Limb (tissue), 2 donors: ENCODE measurements around the gene PLEKHO2.

Source experiments
- DNase-seq, 2 donors: peaks; one replicate each; pipeline ENCODE4 v3.0.0-alpha.2; 2016; ENCODE audit errors: extremely low spot score in 2 of 2

Gene PLEKHO2

GRCh38 chr15:64855205-64855975 is 13.7 kb downstream of the PLEKHO2 start:
- no peak for DNase-seq

GRCh38 chr15:64856429-64857145 is 14.9 kb downstream of the PLEKHO2 start:
- DNase-seq, result peak in 1 of 2 donors; percentile 67

GRCh38 chr15:64857421-64857820 is 15.7 kb downstream of the PLEKHO2 start:
- DNase-seq, result no peak

- DNase-seq, result no peak
Observed at GRCh38 chr15:64858021-64858575, 16.4 kb downstream of the PLEKHO2 start.

- no peak for DNase-seq
Observed at GRCh38 chr15:64859226-64859625, 17.5 kb downstream of the PLEKHO2 start.

- DNase-seq, result no peak
Observed at GRCh38 chr15:64861331-64861730, 19.6 kb downstream of the PLEKHO2 start.

- DNase-seq, result no peak
Observed at GRCh38 chr15:64861960-64862359, 20.2 kb downstream of the PLEKHO2 start.

- no peak for DNase-seq
Observed at GRCh38 chr15:64862408-64862807, 20.7 kb downstream of the PLEKHO2 start.

GRCh38 chr15:64864068-64864467 is 22.4 kb downstream of the PLEKHO2 start:
- peak; percentile 54 to 65 for DNase-seq

- no peak for DNase-seq
Observed at GRCh38 chr15:64865126-64865997, 23.6 kb downstream of the PLEKHO2 start.

- DNase-seq, result no peak
Observed at GRCh38 chr15:64865998-64866520, 24.3 kb downstream of the PLEKHO2 start.

- DNase-seq, result no peak
Observed at GRCh38 chr15:64869501-64869900, 27.8 kb downstream of the PLEKHO2 start.

- no peak for DNase-seq
Observed at GRCh38 chr15:64870353-64870752, 28.6 kb downstream of the PLEKHO2 start.

GRCh38 chr15:64875641-64876223 is 34.0 kb downstream of the PLEKHO2 start:
- DNase-seq, result no peak

- DNase-seq, result peak in 1 of 2 donors; percentile 57
Observed at GRCh38 chr15:64877435-64877834, 35.7 kb downstream of the PLEKHO2 start.

- DNase-seq, result no peak
Observed at GRCh38 chr15:64878705-64879104, 37.0 kb downstream of the PLEKHO2 start.

- DNase-seq, result no peak
Observed at GRCh38 chr15:64883100-64883581, 41.4 kb downstream of the PLEKHO2 start.

GRCh38 chr15:64883997-64884511 is 42.3 kb downstream of the PLEKHO2 start:
- peak in 1 of 2 donors; percentile 65 for DNase-seq

GRCh38 chr15:64884679-64885078 is 43.0 kb downstream of the PLEKHO2 start:
- DNase-seq, result no peak

- DNase-seq, result no peak
Observed at GRCh38 chr15:64888336-64888735, 46.6 kb downstream of the PLEKHO2 start.
